Liver (tissue), 3 donors: ENCODE results near the gene TMEM218.

Source experiments
- CTCF ChIP-seq: fragments of 150-350 bp; IDR thresholded peaks from 2 replicates; pipeline ENCODE4 v1.5.1; 2017; ENCODE audit warnings: improper control_type of control experiment, low read depth, low read length; ENCODE audit not compliant: missing input control
- SP1 ChIP-seq: IDR thresholded peaks from 2 replicates; pipeline ENCODE4 v1.6.1; 2018; ENCODE audit warnings: antibody characterized with exemption, mild to moderate bottlenecking
- donor health status: healthy.
- donor health status: healthy.

- TF ChIP-seq CTCF = no peak
- TF ChIP-seq SP1 = no peak
Measured at GRCh38 chr11:125101596-125101995, 9.8 kb downstream of the TMEM218 start.
